Uterus (tissue), 2 donors: ENCODE data around the gene FAM9C.

ENCODE experiments used
- POLR2A ChIP-seq, 2 donors: fragments of 450-650 bp; IDR thresholded peaks; one replicate each; pipeline ENCODE4 v1.6.1; 2016; ENCODE audit warnings: antibody characterized with exemption in 2 of 2, mild to moderate bottlenecking in 1 of 2, moderate library complexity in 1 of 2
- TF ChIP-seq, protein P1 (sequence below), 4 experiments: fragments of 200-600 bp in 2 of 4; fragments of 450-650 bp in 2 of 4; sonication (generic) in 2 of 4; IDR thresholded peaks; one replicate each; pipeline ENCODE4 v1.5.1; 2016 to 2019; ENCODE audit warnings: antibody characterized with exemption in 4 of 4, mild to moderate bottlenecking in 2 of 4, moderate library complexity in 1 of 4

DNA sequence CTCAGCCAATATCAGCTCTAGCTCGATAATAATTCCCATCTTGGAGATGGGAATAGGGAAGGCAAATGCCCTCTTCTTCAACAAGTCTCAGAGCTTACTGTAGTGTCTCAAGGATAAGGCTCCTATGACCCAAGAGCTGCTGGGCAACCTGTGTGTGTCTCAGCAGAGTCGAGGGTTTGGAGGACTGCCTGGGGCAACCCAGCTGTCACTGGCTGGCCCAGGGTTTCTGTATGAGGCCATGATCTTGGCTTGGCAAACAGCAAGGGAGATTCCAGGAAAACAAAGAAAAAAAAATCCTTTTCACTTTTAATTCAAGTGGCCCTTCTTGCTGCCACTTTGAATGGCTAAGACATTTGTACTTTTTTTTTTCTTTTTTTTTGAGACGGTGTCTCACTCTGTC is 35.1 kb downstream of the FAM9C start:
- TF ChIP-seq, protein P1, sequence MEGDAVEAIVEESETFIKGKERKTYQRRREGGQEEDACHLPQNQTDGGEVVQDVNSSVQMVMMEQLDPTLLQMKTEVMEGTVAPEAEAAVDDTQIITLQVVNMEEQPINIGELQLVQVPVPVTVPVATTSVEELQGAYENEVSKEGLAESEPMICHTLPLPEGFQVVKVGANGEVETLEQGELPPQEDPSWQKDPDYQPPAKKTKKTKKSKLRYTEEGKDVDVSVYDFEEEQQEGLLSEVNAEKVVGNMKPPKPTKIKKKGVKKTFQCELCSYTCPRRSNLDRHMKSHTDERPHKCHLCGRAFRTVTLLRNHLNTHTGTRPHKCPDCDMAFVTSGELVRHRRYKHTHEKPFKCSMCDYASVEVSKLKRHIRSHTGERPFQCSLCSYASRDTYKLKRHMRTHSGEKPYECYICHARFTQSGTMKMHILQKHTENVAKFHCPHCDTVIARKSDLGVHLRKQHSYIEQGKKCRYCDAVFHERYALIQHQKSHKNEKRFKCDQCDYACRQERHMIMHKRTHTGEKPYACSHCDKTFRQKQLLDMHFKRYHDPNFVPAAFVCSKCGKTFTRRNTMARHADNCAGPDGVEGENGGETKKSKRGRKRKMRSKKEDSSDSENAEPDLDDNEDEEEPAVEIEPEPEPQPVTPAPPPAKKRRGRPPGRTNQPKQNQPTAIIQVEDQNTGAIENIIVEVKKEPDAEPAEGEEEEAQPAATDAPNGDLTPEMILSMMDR (IDR thresholded peaks at IDR 0.05) = no peak
- no peak for TF ChIP-seq POLR2A (IDR thresholded peaks at IDR 0.05)
